NCI-H82 (cell line): ENCODE data around the gene PHACTR3.
"Not testable (repeated sequence)": the region's sequence is repeated elsewhere in the genome, so short reads cannot be mapped to it uniquely, and the experiment has no call there.

ENCODE experiments used
- DNase-seq: peaks from one replicate; lab custom pipeline; 2025; lab: John Stamatoyannopoulos, UW

Gene PHACTR3

GRCh38 chr20:59603781-59604541, at the start of gene PHACTR3:
PHACTR3 (plus strand) TSS chr20:59604540; CDS start chr20:59605015, 475 bp downstream.
- DNase-seq, result no peak

- DNase-seq, result not testable (repeated sequence)
Measured at GRCh38 chr20:59557733-59558529, 46.4 kb upstream of the PHACTR3 start.

- DNase-seq, result no peak
Measured at GRCh38 chr20:59559024-59559817, 45.1 kb upstream of the PHACTR3 start.

- no peak for DNase-seq
Measured at GRCh38 chr20:59559863-59560262, 44.5 kb upstream of the PHACTR3 start.

- DNase-seq, result peak; percentile 36
Measured at GRCh38 chr20:59560588-59561227, 43.6 kb upstream of the PHACTR3 start.

- DNase-seq, result no peak
Measured at GRCh38 chr20:59561228-59561605, 43.1 kb upstream of the PHACTR3 start.

GRCh38 chr20:59561614-59562277, 42.6 kb upstream of the PHACTR3 start:
- DNase-seq, result no peak

GRCh38 chr20:59564171-59564570, 40.2 kb upstream of the PHACTR3 start:
- DNase-seq, result no peak

GRCh38 chr20:59564943-59565342, 39.4 kb upstream of the PHACTR3 start:
- DNase-seq, result no peak

GRCh38 chr20:59565768-59566461, 38.4 kb upstream of the PHACTR3 start:
- DNase-seq, result no peak

GRCh38 chr20:59566631-59567524, 37.5 kb upstream of the PHACTR3 start:
- DNase-seq, result no peak

GRCh38 chr20:59567585-59568508, 36.5 kb upstream of the PHACTR3 start:
- no peak for DNase-seq

- no peak for DNase-seq
Measured at GRCh38 chr20:59568509-59569024, 35.8 kb upstream of the PHACTR3 start.

GRCh38 chr20:59569305-59569704, 35.0 kb upstream of the PHACTR3 start:
- no peak for DNase-seq

- no peak for DNase-seq
Measured at GRCh38 chr20:59571151-59571550, 33.2 kb upstream of the PHACTR3 start.

- peak; percentile 79 for DNase-seq
Measured at GRCh38 chr20:59571551-59572314, 32.6 kb upstream of the PHACTR3 start.

GRCh38 chr20:59572515-59572914, 31.8 kb upstream of the PHACTR3 start:
- DNase-seq, result no peak

GRCh38 chr20:59573837-59574236, 30.5 kb upstream of the PHACTR3 start:
- no peak for DNase-seq
